ENCODE measurements around the gene RHOF. TPM values are rescaled to one million over a fixed set of nuclear protein-coding genes. Genes with fewer than 3 reads are reported as not detected.

Gene RHOF
- total and polyA plus RNA-seq, 9 donors: 3.7 to 37.3 (median 15.8) TPM

DNA sequence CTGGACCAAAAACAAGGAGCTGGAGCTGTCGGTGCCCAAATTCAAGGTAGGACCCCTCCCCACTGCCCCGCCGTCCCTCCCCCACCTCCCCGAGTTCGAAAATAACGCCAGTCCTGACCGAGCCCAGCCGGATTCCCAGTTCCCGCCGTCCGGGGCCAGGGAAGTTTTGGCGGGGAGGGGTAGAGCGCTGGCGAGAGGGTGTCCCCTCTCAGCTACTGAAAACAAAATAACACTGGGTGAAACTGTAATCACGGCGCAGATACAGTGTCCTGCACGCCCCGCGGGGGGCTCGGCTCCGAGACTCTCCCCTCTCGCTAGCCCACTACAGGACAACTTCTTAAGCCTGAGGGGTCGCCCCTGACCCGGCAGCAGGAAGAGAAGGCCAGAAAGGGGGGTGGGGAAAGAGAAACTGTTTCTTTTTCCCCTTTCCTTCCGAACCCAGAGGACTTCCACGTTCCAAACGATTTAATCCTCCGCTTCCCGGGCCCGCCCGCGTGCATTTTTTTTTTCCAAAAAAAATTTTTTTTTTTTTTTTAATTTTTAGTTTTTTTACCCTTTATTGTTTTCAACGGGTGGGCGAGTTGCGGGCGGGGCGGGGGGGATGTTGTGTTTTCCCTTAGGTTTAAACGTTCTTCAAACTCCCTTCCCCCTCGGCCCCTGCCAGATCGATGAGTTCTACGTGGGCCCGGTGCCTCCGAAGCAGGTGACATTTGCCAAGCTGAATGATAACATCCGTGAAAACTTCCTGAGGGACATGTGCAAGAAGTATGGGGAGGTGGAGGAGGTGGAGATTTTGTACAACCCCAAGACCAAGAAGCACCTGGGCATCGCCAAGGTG is 11.9 kb upstream of the RHOF start:
- Histone ChIP-seq H3K4me3 (peak overlapping the region; percentile 77), H3K27ac (peak overlapping the region; percentile 100), H3K36me3 (no peaks in the 10 kb centered on the region), H3K27me3 (no peaks in the 10 kb centered on the region), H3K9me3 (no peaks in the 10 kb centered on the region), H3K4me1 (ENCODE audit: insufficient read depth) (peaks cover 8% of the 10 kb centered on the region)
- peak in 3 of 5 donors; percentile 45 to 62 (median 52) for DNase-seq
- WGBS, 3 donors: 1% methylated on average over 41 to 45 of the region's 45 CpGs
- intact Hi-C loops (cut with DNase I): loop anchor here in 1 of 4 donors (10.0 kb wide), 1 partner anchor 319 kb away; no protein-coding TSS in a partner anchor
- TF ChIP-seq, protein P1, sequence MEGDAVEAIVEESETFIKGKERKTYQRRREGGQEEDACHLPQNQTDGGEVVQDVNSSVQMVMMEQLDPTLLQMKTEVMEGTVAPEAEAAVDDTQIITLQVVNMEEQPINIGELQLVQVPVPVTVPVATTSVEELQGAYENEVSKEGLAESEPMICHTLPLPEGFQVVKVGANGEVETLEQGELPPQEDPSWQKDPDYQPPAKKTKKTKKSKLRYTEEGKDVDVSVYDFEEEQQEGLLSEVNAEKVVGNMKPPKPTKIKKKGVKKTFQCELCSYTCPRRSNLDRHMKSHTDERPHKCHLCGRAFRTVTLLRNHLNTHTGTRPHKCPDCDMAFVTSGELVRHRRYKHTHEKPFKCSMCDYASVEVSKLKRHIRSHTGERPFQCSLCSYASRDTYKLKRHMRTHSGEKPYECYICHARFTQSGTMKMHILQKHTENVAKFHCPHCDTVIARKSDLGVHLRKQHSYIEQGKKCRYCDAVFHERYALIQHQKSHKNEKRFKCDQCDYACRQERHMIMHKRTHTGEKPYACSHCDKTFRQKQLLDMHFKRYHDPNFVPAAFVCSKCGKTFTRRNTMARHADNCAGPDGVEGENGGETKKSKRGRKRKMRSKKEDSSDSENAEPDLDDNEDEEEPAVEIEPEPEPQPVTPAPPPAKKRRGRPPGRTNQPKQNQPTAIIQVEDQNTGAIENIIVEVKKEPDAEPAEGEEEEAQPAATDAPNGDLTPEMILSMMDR (IDR thresholded peaks at IDR 0.05): no peak
- no peak for TF ChIP-seq POLR2A (IDR thresholded peaks at IDR 0.05)

DNA sequence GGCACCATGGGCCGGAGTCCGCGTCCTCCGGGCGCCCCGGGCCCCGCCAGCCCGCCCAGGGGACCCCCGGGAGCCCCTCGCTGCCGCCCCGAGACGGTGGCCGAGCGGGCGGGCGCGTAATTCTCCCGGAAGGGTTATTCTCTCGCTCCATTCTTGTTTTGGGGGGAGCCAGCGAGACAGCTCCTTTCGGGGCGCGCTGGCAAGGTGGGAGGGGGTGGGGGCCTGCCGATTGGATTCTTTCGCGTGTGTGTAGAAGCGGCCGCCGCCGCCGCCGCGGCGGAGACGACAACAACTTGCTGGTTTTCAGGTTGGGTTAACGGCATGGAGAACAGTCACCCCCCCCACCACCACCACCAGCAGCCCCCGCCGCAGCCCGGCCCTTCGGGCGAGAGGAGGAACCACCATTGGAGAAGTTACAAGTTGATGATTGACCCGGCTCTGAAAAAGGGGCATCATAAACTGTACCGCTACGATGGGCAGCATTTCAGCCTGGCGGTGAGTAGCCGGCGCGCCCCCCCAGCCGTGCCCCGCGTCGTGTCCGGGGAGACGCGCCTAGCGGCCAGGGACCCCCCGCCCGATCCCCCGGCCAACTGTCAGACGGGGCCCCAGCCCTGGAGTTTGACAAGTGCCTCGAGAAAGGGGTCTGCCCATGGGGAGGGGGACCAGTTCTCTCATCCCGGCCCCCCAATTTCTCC is 11.1 kb upstream of the RHOF start:
- H3K36me3 ChIP-seq: no peaks in the 10 kb centered on the region
- H3K27ac ChIP-seq: peak overlapping the region; percentile 100
- intact Hi-C loops (cut with DNase I): loop anchor here in 1 of 4 donors (10.0 kb wide), 1 partner anchor 320 kb away; no protein-coding TSS in a partner anchor
- TF ChIP-seq POLR2A (IDR thresholded peaks at IDR 0.05) (no peak), EP300 (IDR thresholded peaks at IDR 0.05) (no peak)
- TF ChIP-seq, protein P1 (IDR thresholded peaks at IDR 0.05): no peak
- no peaks in the 10 kb centered on the region for H3K27me3 ChIP-seq
- H3K4me1 ChIP-seq (ENCODE audit: insufficient read depth): peaks cover 8% of the 10 kb centered on the region
- no peaks in the 10 kb centered on the region for H3K9me3 ChIP-seq
- H3K4me3 ChIP-seq: peak overlapping the region; percentile 77
- DNase-seq: peak in 3 of 5 donors; percentile 41 to 66 (median 52)
- 0 to 1% (median 1%) methylated on average over 35 to 63 of the region's 63 CpGs for WGBS, 3 donors

- peak within 1 kb of the TSS; percentile 77 for H3K4me3 ChIP-seq
- DNase-seq: peak; percentile 58 to 73 (median 67)
- no peaks in the 10 kb centered on the region for H3K36me3 ChIP-seq
- intact Hi-C loops (cut with DNase I): loop anchor here in 1 of 4 donors (10.0 kb wide), 1 partner anchor 321 kb away; no protein-coding TSS in a partner anchor
- H3K4me1 ChIP-seq (ENCODE audit: insufficient read depth): peaks cover 10% of the 10 kb centered on the region
- WGBS, 3 donors: 0 to 3% (median 1%) methylated on average over 19 to 73 of the region's 74 CpGs
- H3K27ac ChIP-seq: peak within 1 kb of the TSS; percentile 100
- no peaks in the 10 kb centered on the region for H3K9me3 ChIP-seq
- TF ChIP-seq, protein P1 (IDR thresholded peaks at IDR 0.05): no peak
- peak; percentile 10 for TF ChIP-seq POLR2A (IDR thresholded peaks at IDR 0.05)
- no peaks in the 10 kb centered on the region for H3K27me3 ChIP-seq
Observed at GRCh38 chr12:121803861-121804416, 10.5 kb upstream of the RHOF start, which contains the start of gene SETD1B. Gene SETD1B, plus strand, starts transcription at chr12:121804009. Its CDS starts 729 bp downstream, at chr12:121804738.
